NAMALWA (cell line): ENCODE results near the gene SLF2.

Experiments
- DNase-seq: peaks from one replicate; pipeline ENCODE4 v3.0.0-alpha.2; 2015; ENCODE audit warnings: low spot score

The SLF2 gene

GRCh38 chr10:101000127-101000914, 87.6 kb downstream of the SLF2 start:
- DNase-seq: no peak

GRCh38 chr10:101000915-101001658, 88.3 kb downstream of the SLF2 start:
- no peak for DNase-seq

- no peak for DNase-seq
These were observed 88.9 kb downstream of the SLF2 start for GRCh38 chr10:101001659-101002035.

GRCh38 chr10:101002456-101002855, 89.7 kb downstream of the SLF2 start:
- no peak for DNase-seq

GRCh38 chr10:101003639-101004206, 91.0 kb downstream of the SLF2 start:
- no peak for DNase-seq

- DNase-seq: no peak
These were observed 92.6 kb downstream of the SLF2 start for GRCh38 chr10:101005361-101005760.

- DNase-seq: no peak
These were observed 93.3 kb downstream of the SLF2 start for GRCh38 chr10:101005869-101006567.

- DNase-seq: no peak
These were observed 93.9 kb downstream of the SLF2 start for GRCh38 chr10:101006593-101007098.

- no peak for DNase-seq
These were observed 94.4 kb downstream of the SLF2 start for GRCh38 chr10:101007099-101007711.

GRCh38 chr10:101007915-101008822, 95.4 kb downstream of the SLF2 start:
- no peak for DNase-seq

- DNase-seq: no peak
These were observed 96.2 kb downstream of the SLF2 start for GRCh38 chr10:101008823-101009423.

- no peak for DNase-seq
These were observed 97.6 kb downstream of the SLF2 start for GRCh38 chr10:101010329-101010728.

GRCh38 chr10:101011517-101012423, 99.0 kb downstream of the SLF2 start:
- no peak for DNase-seq

- DNase-seq: peak; percentile 94
These were observed 100.0 kb downstream of the SLF2 start for GRCh38 chr10:101012525-101013364.

GRCh38 chr10:101013365-101013825, 100.6 kb downstream of the SLF2 start:
- no peak for DNase-seq

- peak; percentile 73 for DNase-seq
These were observed 101.6 kb downstream of the SLF2 start for GRCh38 chr10:101014230-101014884.
